Stimulated activated memory B cell treated with anti-CD40 and anti-IgM and Interleukin-4, amounts not matched to agents 10 μg/mL and 1 μg/mL and 100 μg/mL, for 72 hours (primary cell): Measurements from ENCODE around the gene ANTXR2.
A peak's percentile ranks its signal among the peaks of the same experiment; 100 is the strongest.

Experiments
- ATAC-seq: fragments of 150-1000 bp; cut with Tn5 transposase; 2 replicates; pipeline ENCODE4 v1.10.0; 2021
- H3K27ac Mint-ChIP-seq: one replicate; pipeline ENCODE4 v1.8.0; 2022; ENCODE audit warnings: mild to moderate bottlenecking, mixed read lengths
- H3K27me3 Mint-ChIP-seq: one replicate; pipeline ENCODE4 v1.8.0; 2022; ENCODE audit warnings: mixed read lengths
- H3K36me3 Mint-ChIP-seq: one replicate; pipeline ENCODE4 v1.8.0; 2022; ENCODE audit warnings: mixed read lengths
- H3K4me1 Mint-ChIP-seq: one replicate; pipeline ENCODE4 v1.8.0; 2022; ENCODE audit warnings: mixed read lengths
- H3K4me3 Mint-ChIP-seq: one replicate; pipeline ENCODE4 v1.8.0; 2022; ENCODE audit warnings: mild to moderate bottlenecking, moderate library complexity, mixed read lengths
- H3K9me3 Mint-ChIP-seq: one replicate; pipeline ENCODE4 v1.8.0; 2022; ENCODE audit warnings: mixed read lengths

The ANTXR2 gene

DNA sequence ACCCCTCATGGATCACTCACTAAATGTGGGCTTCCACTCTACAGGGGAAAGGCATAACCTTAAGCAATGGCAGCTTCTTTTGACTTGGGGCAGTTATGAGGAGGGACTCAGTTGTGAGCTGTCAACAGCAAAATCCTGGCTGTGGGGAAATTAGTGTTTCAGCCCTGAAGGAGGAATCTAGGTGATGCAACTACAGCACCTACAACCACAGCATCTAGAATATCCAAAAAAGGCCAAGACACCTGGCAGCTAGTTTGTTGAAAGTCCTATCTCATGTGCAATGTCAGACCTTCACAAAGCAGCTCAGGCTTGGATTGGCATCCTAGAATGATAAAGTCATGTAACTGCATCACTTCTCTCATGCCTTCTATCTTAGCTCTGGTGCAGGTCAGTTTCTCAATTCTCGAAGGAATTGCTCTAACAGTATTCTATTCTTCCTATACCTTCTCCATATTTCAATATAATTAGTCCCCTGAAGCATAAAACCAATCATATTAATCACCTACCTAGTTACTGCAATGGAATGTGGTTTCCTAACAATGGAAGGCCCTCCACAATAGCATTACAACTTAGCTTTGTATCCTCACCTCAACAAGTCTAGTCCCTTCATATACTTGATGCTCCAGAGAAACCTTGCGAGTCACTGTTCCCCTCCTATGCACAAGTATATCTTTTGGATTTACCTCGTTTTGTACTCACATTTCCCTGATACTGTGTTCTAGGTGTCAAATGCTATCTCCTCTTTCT is 5.5 kb upstream of the ANTXR2 start:
- Mint-ChIP-seq H3K4me3 (no peak overlapping the region), H3K9me3 (peaks cover 2% of the 10 kb centered on the region), H3K27me3 (no peaks in the 10 kb centered on the region), H3K27ac (no peak overlapping the region), H3K4me1 (peaks cover 32% of the 10 kb centered on the region), H3K36me3 (no peaks in the 10 kb centered on the region)
- no peak for ATAC-seq

DNA sequence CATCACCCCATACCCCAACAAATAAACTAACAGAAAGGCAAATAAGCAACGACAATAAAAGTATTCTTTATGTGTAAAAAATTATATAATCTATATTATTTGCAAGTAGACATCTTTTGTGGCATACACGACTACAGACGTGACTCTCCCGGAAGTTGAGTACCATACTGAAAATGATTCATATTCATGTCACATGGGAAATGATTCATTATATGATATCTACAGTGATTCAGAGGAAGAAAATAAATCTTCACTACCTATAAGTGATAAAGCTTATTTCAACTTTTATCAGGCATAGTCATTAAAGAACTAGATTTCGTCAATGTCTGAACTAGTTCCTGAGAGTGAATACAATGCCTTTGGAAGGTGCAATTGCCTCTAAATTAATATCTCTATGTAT is 4.6 kb upstream of the ANTXR2 start:
- H3K36me3 Mint-ChIP-seq, result no peaks in the 10 kb centered on the region
- no peak for ATAC-seq
- H3K27me3 Mint-ChIP-seq, result no peaks in the 10 kb centered on the region
- no peak overlapping the region for H3K27ac Mint-ChIP-seq
- no peak overlapping the region for H3K4me3 Mint-ChIP-seq
- peaks cover 34% of the 10 kb centered on the region for H3K4me1 Mint-ChIP-seq
- peaks cover 2% of the 10 kb centered on the region for H3K9me3 Mint-ChIP-seq

DNA sequence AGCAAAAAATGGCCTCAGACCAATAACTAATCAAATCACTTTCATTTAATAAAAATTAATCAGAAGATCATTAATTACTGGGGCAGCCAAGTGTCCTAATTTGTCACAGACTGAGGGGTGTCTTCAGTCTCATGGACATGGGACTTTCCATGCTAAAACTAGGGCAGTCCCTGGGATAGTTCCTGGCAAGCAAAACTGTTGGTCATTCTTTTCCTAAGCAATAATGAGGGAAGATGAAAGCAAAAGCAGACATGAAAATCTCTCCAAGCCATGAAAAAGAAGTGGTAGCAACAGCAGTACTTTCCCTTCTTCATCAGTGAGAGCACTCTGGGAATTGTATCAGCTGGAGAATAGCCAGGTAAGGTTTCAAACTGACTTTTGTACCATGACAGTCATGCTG is 3.7 kb upstream of the ANTXR2 start:
- ATAC-seq, result no peak
- Mint-ChIP-seq H3K27ac (no peak overlapping the region), H3K4me3 (no peak overlapping the region), H3K36me3 (peaks cover under 1% of the 10 kb centered on the region), H3K4me1 (peaks cover 35% of the 10 kb centered on the region), H3K27me3 (no peaks in the 10 kb centered on the region), H3K9me3 (peaks cover 2% of the 10 kb centered on the region)

DNA sequence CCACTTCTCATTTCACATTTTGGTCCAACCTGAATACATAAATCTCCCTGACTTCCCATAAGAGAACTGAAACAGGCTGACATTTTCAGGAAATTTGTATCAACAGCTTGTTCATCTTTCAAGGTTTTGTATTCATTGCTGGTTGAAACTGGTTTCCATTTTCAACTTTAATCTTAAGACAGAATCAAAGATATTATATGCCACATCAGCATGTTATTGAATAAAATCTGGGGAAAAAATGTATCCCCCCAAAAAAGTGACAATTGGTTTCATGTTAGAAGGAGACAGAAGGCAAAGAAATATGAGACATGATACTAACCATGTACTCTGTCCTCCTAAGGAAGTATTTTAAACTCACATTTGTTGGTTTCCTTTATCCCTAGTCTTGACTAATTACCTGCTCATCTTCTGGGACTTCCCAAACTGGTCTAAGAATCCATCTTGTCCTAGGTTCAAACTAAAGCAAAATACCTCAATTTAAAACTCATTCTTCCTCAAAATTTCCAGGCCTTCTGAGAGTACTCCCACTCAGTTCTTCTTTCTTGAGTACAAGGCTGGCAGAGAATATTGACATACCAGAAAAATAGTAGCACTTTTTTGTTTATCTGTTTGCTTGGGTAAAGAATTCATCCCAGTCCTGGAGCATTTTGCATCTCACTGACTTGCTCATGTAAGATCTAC is 3.1 kb upstream of the ANTXR2 start:
- H3K36me3 Mint-ChIP-seq, result peaks cover 5% of the 10 kb centered on the region
- peaks cover 40% of the 10 kb centered on the region for H3K4me1 Mint-ChIP-seq
- H3K27ac Mint-ChIP-seq, result peak overlapping the region; percentile 90
- H3K9me3 Mint-ChIP-seq, result peaks cover 2% of the 10 kb centered on the region
- no peak for ATAC-seq
- H3K27me3 Mint-ChIP-seq, result no peaks in the 10 kb centered on the region
- H3K4me3 Mint-ChIP-seq, result no peak overlapping the region

DNA sequence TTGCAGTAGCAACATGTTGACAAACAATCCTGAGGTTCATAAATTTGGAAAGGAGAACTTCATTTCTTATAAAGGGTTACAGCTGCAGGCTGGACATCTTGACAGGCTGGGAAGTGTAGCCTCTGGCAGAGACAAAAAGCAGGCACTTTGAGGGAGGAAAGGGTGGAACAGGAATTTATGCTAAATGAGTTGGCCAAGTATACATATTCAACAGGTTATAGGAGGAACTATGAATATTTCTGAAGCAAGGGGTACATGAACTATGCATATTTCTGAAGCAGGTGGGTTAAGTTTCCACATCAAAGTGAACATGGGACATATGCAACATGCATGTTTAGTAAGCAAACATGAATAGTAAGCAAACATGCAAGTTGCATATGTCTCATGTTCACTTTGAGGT is 1.6 kb upstream of the ANTXR2 start:
- H3K9me3 Mint-ChIP-seq, result peaks cover 2% of the 10 kb centered on the region
- peak overlapping the region; percentile 94 for H3K4me3 Mint-ChIP-seq
- H3K4me1 Mint-ChIP-seq, result peaks cover 55% of the 10 kb centered on the region
- H3K36me3 Mint-ChIP-seq, result peaks cover 13% of the 10 kb centered on the region
- peak overlapping the region; percentile 90 for H3K27ac Mint-ChIP-seq
- ATAC-seq, result no peak
- H3K27me3 Mint-ChIP-seq, result no peaks in the 10 kb centered on the region

DNA sequence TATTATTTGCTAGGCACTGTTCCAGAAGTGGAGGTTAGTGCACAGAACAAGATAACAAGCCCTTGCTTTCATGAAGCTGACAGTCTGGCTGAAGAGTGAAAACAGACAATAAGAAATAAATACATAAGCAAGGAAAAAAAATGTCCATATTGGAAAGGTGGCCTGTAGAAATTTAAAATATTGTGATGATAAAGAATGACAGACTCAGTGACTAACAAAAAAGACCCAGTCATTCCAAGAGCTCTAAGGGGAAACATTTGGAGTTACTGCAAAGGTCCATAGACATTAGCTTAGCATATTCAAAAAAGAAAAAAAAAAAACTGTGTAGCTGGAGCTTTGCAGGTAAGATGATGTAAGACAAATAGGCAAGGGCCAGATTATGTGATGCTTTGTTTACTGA is 1.0 kb upstream of the ANTXR2 start:
- Mint-ChIP-seq H3K36me3 (peaks cover 17% of the 10 kb centered on the region), H3K4me3 (peak overlapping the region; percentile 94), H3K4me1 (peaks cover 60% of the 10 kb centered on the region), H3K27me3 (no peaks in the 10 kb centered on the region), H3K9me3 (peaks cover 2% of the 10 kb centered on the region), H3K27ac (peak overlapping the region; percentile 90)
- no peak for ATAC-seq

DNA sequence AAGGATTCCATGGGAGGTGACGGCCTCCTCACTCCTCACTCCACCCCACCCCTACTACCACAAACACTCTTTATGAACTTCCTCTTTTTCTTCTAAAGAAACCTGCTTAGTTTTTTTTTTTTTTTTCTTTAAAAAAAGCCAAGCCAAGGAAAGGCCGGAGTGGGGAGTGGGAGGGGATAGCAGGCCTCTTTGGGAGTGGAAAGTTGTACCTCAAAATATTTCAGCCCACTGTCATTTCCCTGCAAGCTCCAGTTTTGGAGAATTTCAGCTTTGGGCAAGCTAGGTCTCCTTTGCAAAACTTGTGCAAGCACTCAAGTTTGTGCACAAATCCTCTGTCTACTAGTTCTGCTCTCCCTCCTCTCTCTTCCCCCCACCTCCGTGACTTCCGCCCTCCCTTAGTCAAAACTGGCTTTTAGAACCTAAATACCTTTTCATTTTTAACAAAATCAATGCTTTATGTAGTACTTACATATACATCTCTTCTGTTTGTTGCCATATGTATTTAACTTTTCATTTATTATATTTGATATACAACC is 512 bp upstream of the ANTXR2 start:
- ATAC-seq, result peak; percentile 88
- H3K27me3 Mint-ChIP-seq, result no peaks in the 10 kb centered on the region
- H3K27ac Mint-ChIP-seq, result peak overlapping the region; percentile 90
- H3K4me3 Mint-ChIP-seq, result peak overlapping the region; percentile 94
- H3K36me3 Mint-ChIP-seq, result peaks cover 18% of the 10 kb centered on the region
- H3K9me3 Mint-ChIP-seq, result no peaks in the 10 kb centered on the region
- peaks cover 61% of the 10 kb centered on the region for H3K4me1 Mint-ChIP-seq

DNA sequence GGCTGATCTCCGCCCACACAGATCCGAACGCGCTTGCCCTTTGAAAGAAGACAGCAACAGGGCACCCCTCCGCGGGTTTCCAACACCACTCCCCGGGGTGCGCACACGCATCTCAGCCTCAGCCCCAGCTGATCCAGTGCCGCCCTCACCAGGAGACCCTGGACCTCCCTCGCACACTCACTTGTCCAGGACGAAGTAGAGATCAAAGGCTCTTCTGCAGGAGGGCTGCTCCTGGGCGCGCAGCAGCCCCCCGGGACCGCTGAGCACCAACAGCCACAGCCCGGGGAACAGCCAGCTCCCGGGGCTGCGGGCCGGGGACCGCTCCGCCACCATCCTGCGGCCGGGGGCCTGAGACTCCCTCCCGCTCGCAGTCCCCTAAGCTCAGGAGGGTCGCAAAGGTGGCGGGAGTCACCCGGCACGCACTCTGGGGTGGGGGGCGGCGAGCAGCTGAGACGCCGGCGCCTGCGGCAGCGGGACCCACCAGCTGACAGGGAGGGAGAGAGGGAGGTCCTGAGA is 743 bp downstream of the ANTXR2 start:
- peak overlapping the region; percentile 94 for H3K4me3 Mint-ChIP-seq
- H3K27me3 Mint-ChIP-seq, result no peaks in the 10 kb centered on the region
- H3K4me1 Mint-ChIP-seq, result peaks cover 66% of the 10 kb centered on the region
- H3K27ac Mint-ChIP-seq, result peak overlapping the region; percentile 90
- peaks cover 24% of the 10 kb centered on the region for H3K36me3 Mint-ChIP-seq
- ATAC-seq, result peak; percentile 63
- H3K9me3 Mint-ChIP-seq, result no peaks in the 10 kb centered on the region

DNA sequence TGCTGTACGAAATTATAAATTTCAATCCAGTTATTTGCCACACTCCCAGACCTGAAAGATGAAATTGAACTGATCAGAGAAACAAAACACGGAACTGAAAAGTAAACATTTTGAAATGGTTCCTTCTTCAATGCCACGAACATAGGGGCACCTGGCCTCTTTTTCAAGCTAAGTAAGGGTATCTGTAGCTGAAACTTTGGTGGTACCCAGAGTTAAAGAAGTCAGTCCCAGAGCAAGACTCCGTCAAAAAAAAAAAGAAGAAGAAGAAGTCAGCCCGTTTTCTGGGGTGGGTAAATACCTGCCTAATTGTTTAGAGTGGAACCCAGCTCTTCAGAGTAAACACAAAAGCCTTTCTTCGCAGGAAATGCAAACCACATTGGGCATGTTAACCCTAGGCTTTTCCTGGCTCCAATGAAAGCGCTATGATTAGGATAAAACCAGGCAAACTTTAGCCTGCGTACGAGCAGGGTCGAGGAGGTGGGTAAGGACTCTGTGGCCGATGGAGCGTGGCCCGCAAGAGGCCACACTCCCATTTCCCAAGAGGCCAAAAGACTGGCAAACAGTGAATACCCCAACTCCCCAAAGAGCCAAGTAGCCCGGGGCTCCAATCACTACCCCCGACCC is 1.3 kb downstream of the ANTXR2 start:
- Mint-ChIP-seq H3K9me3 (no peaks in the 10 kb centered on the region), H3K27ac (peak overlapping the region; percentile 90), H3K36me3 (peaks cover 30% of the 10 kb centered on the region), H3K4me1 (peaks cover 69% of the 10 kb centered on the region), H3K27me3 (no peaks in the 10 kb centered on the region), H3K4me3 (peak overlapping the region; percentile 94)
- ATAC-seq, result peak; percentile 65

DNA sequence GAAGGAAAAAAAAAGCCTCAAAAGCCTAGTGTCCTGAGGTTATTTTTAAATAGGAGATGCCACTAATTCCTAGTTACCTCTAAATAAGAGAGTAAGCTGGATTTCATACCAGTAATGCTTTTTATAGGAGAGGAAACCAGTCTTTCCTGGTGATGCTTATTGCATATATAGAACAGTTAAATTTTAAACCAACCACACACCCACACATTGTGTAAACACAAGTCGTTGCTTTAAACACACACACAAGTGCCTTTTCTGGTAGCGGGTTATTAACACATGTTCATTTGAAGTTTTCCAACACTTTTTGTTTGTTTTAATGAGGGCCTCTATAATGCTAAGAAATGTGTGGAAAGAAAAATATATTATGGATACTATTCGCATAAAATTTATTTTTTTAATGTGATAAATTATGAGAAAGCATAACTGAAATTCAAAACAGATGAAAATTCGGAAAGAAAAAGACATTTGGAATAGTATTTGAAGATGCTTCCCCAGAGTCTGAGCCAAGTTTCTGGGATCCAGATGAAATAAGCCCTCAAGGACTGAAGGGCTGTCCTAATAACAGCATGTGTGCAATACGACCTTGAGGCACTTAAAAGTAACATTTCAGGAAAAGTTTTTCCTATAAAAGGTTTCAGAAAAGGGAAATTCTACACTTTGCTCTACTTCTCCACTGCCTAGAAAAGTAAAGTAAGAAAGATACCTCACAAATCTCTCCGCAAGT is 2.0 kb downstream of the ANTXR2 start:
- Mint-ChIP-seq H3K4me1 (peaks cover 65% of the 10 kb centered on the region), H3K9me3 (no peaks in the 10 kb centered on the region), H3K4me3 (peak overlapping the region; percentile 94), H3K36me3 (peaks cover 33% of the 10 kb centered on the region), H3K27ac (peak overlapping the region; percentile 90), H3K27me3 (no peaks in the 10 kb centered on the region)
- ATAC-seq, result no peak

DNA sequence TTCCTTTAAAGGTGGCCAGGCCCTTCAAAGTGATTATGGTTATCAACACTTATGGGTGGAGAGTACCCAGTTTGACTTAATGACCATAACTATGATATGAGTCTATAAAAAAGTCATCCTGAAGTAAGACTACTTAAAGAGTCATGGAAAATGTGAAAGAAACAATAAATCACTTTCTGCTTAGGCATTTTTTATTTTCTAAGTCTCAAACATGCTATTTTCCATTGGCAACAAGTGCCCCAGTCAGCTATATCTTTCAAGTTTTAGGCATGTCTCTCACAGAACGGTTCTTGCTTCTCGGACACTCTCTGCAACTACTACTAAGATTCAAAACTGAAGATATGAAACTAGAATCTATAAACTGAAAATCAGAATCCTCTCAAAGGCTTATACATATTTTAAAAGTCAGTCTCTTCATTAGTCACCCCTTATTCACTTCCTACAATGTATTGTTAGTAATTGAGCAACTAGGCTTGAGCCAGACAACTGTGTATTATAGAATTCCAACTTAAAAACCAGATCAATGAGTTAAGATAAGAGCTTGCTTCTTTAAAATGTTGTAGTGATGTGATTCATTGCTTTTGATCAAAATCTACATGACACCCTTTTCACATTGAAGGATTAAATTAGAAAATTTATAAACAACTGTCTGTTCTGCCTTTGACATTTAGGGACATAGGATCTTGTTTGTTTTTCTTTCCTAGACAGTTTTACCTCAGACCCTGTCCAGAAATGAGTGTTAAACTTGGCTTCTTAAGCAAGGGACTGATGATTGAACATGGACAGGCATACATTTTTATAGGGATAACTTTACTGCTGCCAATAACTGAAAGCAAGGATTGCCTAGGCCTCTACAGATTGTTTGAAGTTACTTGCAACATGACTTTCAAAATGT is 2.9 kb downstream of the ANTXR2 start:
- Mint-ChIP-seq H3K36me3 (peaks cover 38% of the 10 kb centered on the region), H3K4me3 (no peak overlapping the region), H3K4me1 (peaks cover 58% of the 10 kb centered on the region), H3K9me3 (no peaks in the 10 kb centered on the region), H3K27ac (peak overlapping the region; percentile 46), H3K27me3 (no peaks in the 10 kb centered on the region)
- no peak for ATAC-seq

DNA sequence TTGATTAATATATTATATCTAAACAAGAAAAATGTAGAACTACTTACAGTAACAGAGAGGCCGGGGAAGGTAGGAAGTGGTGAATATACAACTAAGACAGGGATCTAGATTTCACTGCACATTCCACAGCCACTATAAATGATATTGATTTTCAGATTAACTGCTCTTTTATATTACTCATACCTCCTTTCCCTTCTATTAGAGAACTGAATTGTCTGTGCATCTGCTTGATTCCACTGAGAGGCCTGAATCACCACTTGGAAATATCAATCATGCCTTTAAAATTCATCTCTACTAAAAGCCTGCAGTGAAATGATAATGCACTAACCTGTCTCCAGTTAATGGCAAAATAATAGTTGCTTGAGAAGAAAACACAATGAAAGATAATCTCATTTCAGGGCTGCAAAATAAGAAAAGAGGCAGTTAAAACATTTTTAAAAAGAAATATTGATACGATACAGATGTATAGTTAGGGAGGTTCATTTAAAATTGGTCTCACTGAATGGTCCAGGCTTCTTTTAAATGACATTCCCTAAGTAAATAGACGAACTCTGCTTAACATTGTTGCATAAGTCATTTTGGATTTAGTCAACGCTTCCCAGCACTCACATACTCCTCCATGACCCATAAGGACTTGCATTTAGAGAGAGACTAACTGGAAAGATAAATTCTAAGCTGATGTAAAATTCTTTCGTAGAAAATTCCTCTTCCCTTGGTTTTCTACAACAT is 3.8 kb downstream of the ANTXR2 start:
- H3K27me3 Mint-ChIP-seq, result no peaks in the 10 kb centered on the region
- peaks cover 44% of the 10 kb centered on the region for H3K36me3 Mint-ChIP-seq
- no peaks in the 10 kb centered on the region for H3K9me3 Mint-ChIP-seq
- H3K27ac Mint-ChIP-seq, result peak overlapping the region; percentile 46
- H3K4me3 Mint-ChIP-seq, result no peak overlapping the region
- H3K4me1 Mint-ChIP-seq, result peaks cover 57% of the 10 kb centered on the region
- no peak for ATAC-seq

DNA sequence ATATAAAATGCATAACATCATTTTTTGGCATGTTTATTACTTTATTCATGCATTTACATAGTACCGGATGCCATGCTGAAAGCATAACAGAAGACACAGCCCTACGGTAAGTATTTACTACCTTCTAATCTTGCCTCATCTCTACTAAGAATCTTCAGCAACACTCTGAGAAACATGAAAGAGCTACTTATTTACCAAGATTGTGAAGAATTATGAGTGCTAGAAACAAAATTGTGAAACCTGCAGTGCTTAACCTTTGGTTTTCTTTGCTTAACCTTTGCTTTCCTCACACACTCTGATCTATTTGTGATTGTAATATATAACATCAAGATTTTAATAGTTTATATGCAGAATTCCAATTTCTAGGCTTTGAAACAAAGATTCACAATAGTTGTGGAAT is 7.4 kb downstream of the ANTXR2 start:
- H3K27me3 Mint-ChIP-seq, result no peaks in the 10 kb centered on the region
- peaks cover 50% of the 10 kb centered on the region for H3K4me1 Mint-ChIP-seq
- no peak overlapping the region for H3K4me3 Mint-ChIP-seq
- no peaks in the 10 kb centered on the region for H3K9me3 Mint-ChIP-seq
- H3K27ac Mint-ChIP-seq, result no peak overlapping the region
- ATAC-seq, result no peak
- H3K36me3 Mint-ChIP-seq, result peaks cover 50% of the 10 kb centered on the region
